Testis (tissue), 5 donors: ENCODE data around the gene TOMM7. TPM values are rescaled to one million over a fixed set of nuclear protein-coding genes. Genes with fewer than 3 reads are reported as not detected.
A peak's percentile ranks its signal among the peaks of the same experiment; 100 is the strongest.

Experiments
- DNase-seq: peaks from one replicate; pipeline ENCODE4 v3.0.0-alpha.2; 2019
- H3K27ac ChIP-seq, 2 donors: fragments of 200-600 bp; sonication (generic); one replicate each; pipeline ENCODE4 v1.5.1; 2019
- H3K27me3 ChIP-seq: fragments of 200-600 bp; sonication (generic); one replicate; pipeline ENCODE4 v1.5.1; 2019
- H3K36me3 ChIP-seq: fragments of 200-600 bp; sonication (generic); one replicate; pipeline ENCODE4 v1.5.1; 2017; ENCODE audit warnings: low read depth; ENCODE audit errors: missing control alignments
- H3K4me1 ChIP-seq: fragments of 200-600 bp; sonication (generic); one replicate; pipeline ENCODE4 v1.5.1; 2019
- H3K4me3 ChIP-seq, 2 donors: fragments of 200-600 bp; sonication (generic); one replicate each; pipeline ENCODE4 v1.5.1; 2017 to 2019
- H3K9me3 ChIP-seq: fragments of 200-600 bp; sonication (generic); one replicate; pipeline ENCODE4 v1.5.1; 2017
- CTCF ChIP-seq, 3 experiments: fragments of 450-650 bp in 2 of 3; fragments of 200-600 bp in 1 of 3; sonication (generic) in 1 of 3; IDR thresholded peaks; one replicate each; pipeline ENCODE4 v1.5.1; 2016 to 2019; ENCODE audit warnings: antibody characterized with exemption in 3 of 3, mild to moderate bottlenecking in 2 of 3, moderate library complexity in 1 of 3
- POLR2A ChIP-seq: fragments of 450-650 bp; IDR thresholded peaks from one replicate; pipeline ENCODE4 v1.6.1; 2017; ENCODE audit warnings: antibody characterized with exemption, mild to moderate bottlenecking, moderate library complexity
- WGBS, 2 donors: methylation state at CpG; one replicate each; pipeline ENCODE4 v1.1.5; 2018; 5-methylcytosine and 5-hydroxymethylcytosine counted together
- intact Hi-C: fragments of 100-400 bp; cut with DNase I; formaldehyde crosslinking; loops from one replicate; pipeline ENCODE4 v1.15.1; 2023; ENCODE audit warnings: low total_unique reads
- long read RNA-seq, 2 donors: transcript quantifications; one replicate each; lab custom pipeline, GENCODE V29; 2026
- polyA plus RNA-seq: library from polyadenylated mRNA; stranded (reverse); fragments of 350-450 nt; fragmentation: Illumina TruSeq; extraction: RNeasy Lipid Tissue Mini Kit (QIAGEN cat#74804); gene quantifications from one replicate; pipeline ENCODE4 v1.2.3, GENCODE V29; 2014; ENCODE audit warnings: low read depth, low replicate concordance; ENCODE audit not compliant: insufficient read depth
- total RNA-seq, 2 donors: library from RNA; depleted of rRNA; stranded (reverse); fragments of >200 nt; gene quantifications; one replicate each; pipeline ENCODE4 v1.2.3, GENCODE V29; 2016

TOMM7 gene
- total RNA-seq (100 to 1,000 TPM in 1 of 2 donors, 10 to 100 TPM in 1; 87.7 to 141 TPM), polyA plus RNA-seq (499 TPM)
- long read RNA-seq, donor 1, transcript TOMM7-201 (3 exons, 778 nt): major isoform, 428 of 482 reads
- long read RNA-seq, donor 1, transcript TOMM7-205 (2 exons, 551 nt): minor isoform, 30 of 482 reads
- long read RNA-seq, donor 1, partial matches to known transcripts: 0 of 482 reads
- long read RNA-seq, donor 1, other reads (novel, unspliced or antisense): 20 of 482 reads
- long read RNA-seq, donor 2, transcript TOMM7-201 (3 exons, 778 nt): major isoform, 177 of 230 reads
- long read RNA-seq, donor 2, transcript TOMM7-204 (2 exons, 731 nt): minor isoform, 6 of 230 reads
- long read RNA-seq, donor 2, transcript TOMM7-205 (2 exons, 551 nt): minor isoform, 37 of 230 reads
- long read RNA-seq, donor 2, partial matches to known transcripts: 0 of 230 reads
- long read RNA-seq, donor 2, other reads (novel, unspliced or antisense): 9 of 230 reads

DNA sequence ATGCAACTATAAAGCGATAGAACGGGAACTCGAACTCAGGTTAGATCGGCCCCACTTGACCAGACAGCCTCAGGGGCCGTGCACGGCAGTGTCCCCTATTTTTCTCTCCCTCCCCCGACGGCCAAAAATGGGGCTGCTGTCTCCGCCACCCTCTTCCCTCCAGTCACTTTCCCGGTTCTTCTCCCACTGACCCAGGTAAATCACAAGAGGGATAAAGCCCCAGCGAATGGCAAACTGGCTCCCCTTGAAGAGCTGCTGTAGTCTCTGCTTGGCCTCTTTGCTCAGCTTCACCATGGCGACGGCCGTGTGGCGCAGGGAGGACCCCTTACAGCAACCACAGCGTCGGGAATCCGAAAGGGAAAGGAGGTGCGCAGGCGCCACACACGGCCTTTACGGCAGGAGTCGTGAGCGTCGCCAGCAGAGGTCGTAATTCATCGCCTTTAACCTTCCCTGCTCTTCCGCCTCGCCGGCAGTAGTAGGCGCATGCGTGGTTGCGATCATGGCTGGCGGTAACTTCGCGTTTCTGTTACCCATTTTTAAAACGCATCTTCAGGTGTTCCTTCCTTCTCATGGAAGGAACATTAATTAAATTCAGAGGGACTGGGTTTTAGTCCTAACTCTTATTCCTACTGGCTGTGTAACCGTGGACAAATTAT lies at the start of gene TOMM7:
TSS of gene TOMM7 (minus strand) at position 364 of the 656 bp plus-strand sequence. CDS start at position 294, 70 bp downstream.
- WGBS, 2 donors: 0% methylated on average over 36 to 38 of the region's 38 CpGs
- intact Hi-C loops: no loop called here
- peak; percentile 92 for DNase-seq
- H3K4me1 ChIP-seq: peaks cover 5% of the 10 kb centered on the region
- TF ChIP-seq CTCF (IDR thresholded peaks at IDR 0.05) (peak; percentile 39 to 71 (median 52)), POLR2A (no peak)
- H3K27me3 ChIP-seq: no peaks in the 10 kb centered on the region
- peak within 1 kb of the TSS; percentile 68 to 98 for H3K4me3 ChIP-seq
- H3K27ac ChIP-seq: peak within 1 kb of the TSS; percentile 71 to 80
- no peaks in the 10 kb centered on the region for H3K9me3 ChIP-seq
- H3K36me3 ChIP-seq: no peaks in the 10 kb centered on the region

DNA sequence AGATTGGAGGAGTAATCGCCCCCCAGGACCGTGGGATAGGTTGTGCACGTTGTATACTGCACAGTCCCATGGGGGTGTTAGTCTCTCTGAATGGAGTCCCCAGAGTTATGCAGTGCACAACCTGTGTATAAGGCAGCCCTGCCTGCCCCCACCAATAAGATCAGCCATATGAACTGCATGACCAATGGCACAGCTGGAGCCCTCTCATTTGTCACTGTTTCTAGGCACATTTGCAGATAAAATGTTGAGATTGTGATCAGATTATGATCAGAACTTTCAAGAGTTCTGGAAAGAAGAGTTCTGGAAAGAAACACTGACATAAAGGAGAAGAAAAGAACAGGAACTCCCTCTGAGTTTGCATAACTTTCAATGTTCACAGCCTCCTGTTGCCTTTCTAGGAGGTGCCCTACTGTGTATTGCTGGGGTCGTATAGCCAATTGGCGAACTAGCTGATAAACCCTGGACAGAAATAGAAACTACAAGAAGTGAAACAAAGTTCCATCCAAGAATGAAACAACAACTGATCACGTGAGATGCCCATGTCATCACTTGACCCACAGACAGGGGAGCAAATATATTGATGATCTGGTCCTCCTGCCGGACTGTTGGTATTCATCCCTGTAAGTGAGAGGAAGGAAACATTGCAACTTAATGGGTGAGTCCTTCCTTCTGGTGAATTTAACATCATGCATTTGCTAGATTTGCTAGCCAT lies 49.6 kb upstream of the TOMM7 start:
- WGBS, 2 donors: 61 to 67% methylated on average over 7 of the region's 7 CpGs

DNA sequence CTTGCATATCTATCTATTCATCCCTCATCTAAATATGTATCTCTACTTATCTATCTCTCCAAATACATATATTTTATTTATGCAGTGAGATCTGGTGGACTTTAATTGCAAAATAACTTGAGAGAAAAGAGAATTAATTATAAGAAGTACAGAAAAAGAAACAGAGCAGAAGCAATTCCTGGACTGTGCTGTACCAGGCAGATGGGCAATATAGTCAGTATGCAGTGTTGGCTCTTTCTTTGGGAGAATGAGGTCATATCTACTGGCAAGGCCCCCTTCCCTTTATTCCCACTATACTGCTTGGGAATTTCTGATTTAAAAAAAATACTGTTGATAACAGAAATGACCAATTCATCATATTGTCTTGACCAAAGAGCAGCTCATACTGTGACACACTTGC lies 49.0 kb upstream of the TOMM7 start:
- TF ChIP-seq CTCF (IDR thresholded peaks at IDR 0.05) (no peak), POLR2A (no peak)
- Histone ChIP-seq H3K9me3 (no peaks in the 10 kb centered on the region), H3K27me3 (no peaks in the 10 kb centered on the region), H3K27ac (no peak overlapping the region), H3K4me1 (no peaks in the 10 kb centered on the region), H3K36me3 (no peaks in the 10 kb centered on the region), H3K4me3 (no peak overlapping the region)
- intact Hi-C loops: no loop called here
- DNase-seq: no peak

More for the DNA sequence above, 49.6 kb upstream of the TOMM7 start:
- intact Hi-C loops: no loop called here
- no peaks in the 10 kb centered on the region for H3K36me3 ChIP-seq
- H3K4me1 ChIP-seq: no peaks in the 10 kb centered on the region
- DNase-seq: no peak
- no peaks in the 10 kb centered on the region for H3K9me3 ChIP-seq
- no peaks in the 10 kb centered on the region for H3K27me3 ChIP-seq
- TF ChIP-seq CTCF (IDR thresholded peaks at IDR 0.05) (no peak), POLR2A (no peak)
- no peak overlapping the region for H3K4me3 ChIP-seq
- no peak overlapping the region for H3K27ac ChIP-seq

GRCh38 chr7:22868509-22868908 lies 45.9 kb upstream of the TOMM7 start:
- no peaks in the 10 kb centered on the region for H3K4me1 ChIP-seq
- no peaks in the 10 kb centered on the region for H3K9me3 ChIP-seq
- H3K36me3 ChIP-seq: no peaks in the 10 kb centered on the region
- H3K27ac ChIP-seq: no peak overlapping the region
- H3K27me3 ChIP-seq: no peaks in the 10 kb centered on the region
- WGBS, 2 donors: 92 to 94% methylated on average over 1 of the region's 1 CpG
- no peak overlapping the region for H3K4me3 ChIP-seq
- TF ChIP-seq CTCF (IDR thresholded peaks at IDR 0.05): no peak
- TF ChIP-seq POLR2A: no peak
- no peak for DNase-seq
- intact Hi-C loops: no loop called here
